ENCODE data around the gene WRNIP1. TPM values are rescaled to one million over a fixed set of nuclear protein-coding genes. Genes with fewer than 3 reads are reported as not detected.

The WRNIP1 gene
- total RNA-seq, 1 experiment from 2014 or later, result 78.8 TPM

DNA sequence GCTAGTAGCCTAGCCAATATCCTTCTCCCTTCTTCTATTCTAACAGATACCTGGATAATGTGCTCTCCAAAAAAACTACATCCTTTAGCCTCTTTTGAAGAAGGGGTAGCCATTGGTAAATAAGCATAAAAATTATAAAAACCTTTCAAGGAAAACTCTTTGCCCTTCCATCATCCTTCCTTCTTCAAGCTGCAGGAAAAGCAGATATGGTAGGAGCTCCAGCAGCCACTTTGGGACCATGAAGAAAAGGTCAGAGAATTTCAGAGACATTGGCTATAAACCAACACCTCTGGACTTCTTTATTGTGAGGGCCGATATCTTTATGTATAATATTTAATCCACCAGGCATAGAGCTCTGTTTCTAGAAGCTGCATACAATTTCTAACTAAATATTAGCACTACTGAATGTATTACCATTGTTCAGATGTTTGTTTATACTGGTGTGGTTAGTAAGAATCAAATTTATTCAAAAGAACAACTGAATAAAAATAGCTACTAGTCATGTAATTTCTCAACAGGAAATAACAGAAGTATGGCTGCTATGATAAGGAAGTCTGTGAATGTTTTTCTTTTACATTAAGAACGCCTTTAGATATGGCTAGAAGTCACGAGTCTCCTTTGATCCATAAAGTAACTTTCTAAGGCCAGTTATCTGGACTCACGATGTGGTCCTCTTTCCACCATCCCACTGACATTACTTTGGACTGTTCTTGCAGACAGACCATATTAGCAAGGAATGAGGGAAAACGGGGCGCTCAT, 46.7 kb upstream of the WRNIP1 start:
- intact Hi-C loops (cut with micrococcal nuclease), result no loop called here
- no peaks in the 10 kb centered on the region for H3K9me3 ChIP-seq (ENCODE audit: control insufficient read depth in 1 of 2, insufficient read depth in 1 of 2, low read depth in 1 of 2, low read length in 2 of 2)
- H3K4me3 ChIP-seq (replicated peaks in 1 of 2; ENCODE audit: low read depth in 1 of 2, low read length in 2 of 2), result no peak overlapping the region
- no TSS peak for BruUV-seq (replicated peaks)
- H3K79me2 ChIP-seq (ENCODE audit: insufficient read depth, low read length), result no peaks in the 10 kb centered on the region
- H3K27ac ChIP-seq (ENCODE audit: low read depth, low read length), result no peak overlapping the region
- H3K36me3 ChIP-seq (ENCODE audit: control insufficient read depth in 1 of 2, insufficient read depth in 2 of 2, low read length in 2 of 2), result no peaks in the 10 kb centered on the region
- H3K9ac ChIP-seq (ENCODE audit: low read length), result no peak overlapping the region
- DNase-seq (ENCODE audit: low read depth, low spot score) (no peak), ATAC-seq (no peak)
- H3K9me2 ChIP-seq (ENCODE audit: insufficient read depth), result no peaks in the 10 kb centered on the region
- H3K4me1 ChIP-seq (ENCODE audit: control insufficient read depth in 1 of 2, insufficient read depth in 2 of 2, low read length in 2 of 2), result peaks cover 0 to 8% of the 10 kb centered on the region in 2 experiments; a peak in 2 of 4 replicates
- ChIA-PET POLR2A (no interaction called here), RAD21 (ENCODE audit: low non-redundant PET in 1 of 2, low total read pairs in 2 of 2, uncharacterized antibody in 2 of 2, unreplicated experiment in 2 of 2) (no interaction called here), CTCF (no interaction called here)
- H3K4me2 ChIP-seq (ENCODE audit: low read length), result no peak overlapping the region
- H4K20me1 ChIP-seq (ENCODE audit: insufficient read depth), result no peaks in the 10 kb centered on the region
- TF ChIP-seq, protein P1, sequence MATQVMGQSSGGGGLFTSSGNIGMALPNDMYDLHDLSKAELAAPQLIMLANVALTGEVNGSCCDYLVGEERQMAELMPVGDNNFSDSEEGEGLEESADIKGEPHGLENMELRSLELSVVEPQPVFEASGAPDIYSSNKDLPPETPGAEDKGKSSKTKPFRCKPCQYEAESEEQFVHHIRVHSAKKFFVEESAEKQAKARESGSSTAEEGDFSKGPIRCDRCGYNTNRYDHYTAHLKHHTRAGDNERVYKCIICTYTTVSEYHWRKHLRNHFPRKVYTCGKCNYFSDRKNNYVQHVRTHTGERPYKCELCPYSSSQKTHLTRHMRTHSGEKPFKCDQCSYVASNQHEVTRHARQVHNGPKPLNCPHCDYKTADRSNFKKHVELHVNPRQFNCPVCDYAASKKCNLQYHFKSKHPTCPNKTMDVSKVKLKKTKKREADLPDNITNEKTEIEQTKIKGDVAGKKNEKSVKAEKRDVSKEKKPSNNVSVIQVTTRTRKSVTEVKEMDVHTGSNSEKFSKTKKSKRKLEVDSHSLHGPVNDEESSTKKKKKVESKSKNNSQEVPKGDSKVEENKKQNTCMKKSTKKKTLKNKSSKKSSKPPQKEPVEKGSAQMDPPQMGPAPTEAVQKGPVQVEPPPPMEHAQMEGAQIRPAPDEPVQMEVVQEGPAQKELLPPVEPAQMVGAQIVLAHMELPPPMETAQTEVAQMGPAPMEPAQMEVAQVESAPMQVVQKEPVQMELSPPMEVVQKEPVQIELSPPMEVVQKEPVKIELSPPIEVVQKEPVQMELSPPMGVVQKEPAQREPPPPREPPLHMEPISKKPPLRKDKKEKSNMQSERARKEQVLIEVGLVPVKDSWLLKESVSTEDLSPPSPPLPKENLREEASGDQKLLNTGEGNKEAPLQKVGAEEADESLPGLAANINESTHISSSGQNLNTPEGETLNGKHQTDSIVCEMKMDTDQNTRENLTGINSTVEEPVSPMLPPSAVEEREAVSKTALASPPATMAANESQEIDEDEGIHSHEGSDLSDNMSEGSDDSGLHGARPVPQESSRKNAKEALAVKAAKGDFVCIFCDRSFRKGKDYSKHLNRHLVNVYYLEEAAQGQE (IDR thresholded peaks at IDR 0.05; ENCODE audit: low read depth), result no peak
- TF ChIP-seq CBX3 (IDR thresholded peaks at IDR 0.05; ENCODE audit: low read depth) (no peak), JUND (IDR thresholded peaks at IDR 0.05) (no peak), CEBPB (IDR thresholded peaks at IDR 0.05; ENCODE audit: low read depth) (no peak), POLR2AphosphoS5 (IDR thresholded peaks at IDR 0.05; ENCODE audit: low read depth, low read length) (no peak), SIN3A (IDR thresholded peaks at IDR 0.05; ENCODE audit: low read depth) (no peak), FOSL1 (IDR thresholded peaks at IDR 0.05; ENCODE audit: low read depth) (no peak), ZNF274 (IDR thresholded peaks at IDR 0.05; ENCODE audit: low read depth, low read length) (no peak), SP1 (IDR thresholded peaks at IDR 0.05; ENCODE audit: low read depth) (no peak), SRF (IDR thresholded peaks at IDR 0.05; ENCODE audit: low read depth) (no peak), EGR1 (IDR thresholded peaks at IDR 0.05; ENCODE audit: low read depth) (no peak), EZH2 (IDR thresholded peaks at IDR 0.05) (no peak), EZH2phosphoT487 (IDR thresholded peaks at IDR 0.05; ENCODE audit: borderline replicate concordance) (no peak), POLR2A (IDR thresholded peaks at IDR 0.05; ENCODE audit: borderline replicate concordance, extremely low read depth, insufficient read depth, insufficient read length) (no peak), YY1 (IDR thresholded peaks at IDR 0.05; ENCODE audit: extremely low read depth, insufficient replicate concordance, low read depth, low read length) (no peak)
- TF ChIP-seq, protein P2, sequence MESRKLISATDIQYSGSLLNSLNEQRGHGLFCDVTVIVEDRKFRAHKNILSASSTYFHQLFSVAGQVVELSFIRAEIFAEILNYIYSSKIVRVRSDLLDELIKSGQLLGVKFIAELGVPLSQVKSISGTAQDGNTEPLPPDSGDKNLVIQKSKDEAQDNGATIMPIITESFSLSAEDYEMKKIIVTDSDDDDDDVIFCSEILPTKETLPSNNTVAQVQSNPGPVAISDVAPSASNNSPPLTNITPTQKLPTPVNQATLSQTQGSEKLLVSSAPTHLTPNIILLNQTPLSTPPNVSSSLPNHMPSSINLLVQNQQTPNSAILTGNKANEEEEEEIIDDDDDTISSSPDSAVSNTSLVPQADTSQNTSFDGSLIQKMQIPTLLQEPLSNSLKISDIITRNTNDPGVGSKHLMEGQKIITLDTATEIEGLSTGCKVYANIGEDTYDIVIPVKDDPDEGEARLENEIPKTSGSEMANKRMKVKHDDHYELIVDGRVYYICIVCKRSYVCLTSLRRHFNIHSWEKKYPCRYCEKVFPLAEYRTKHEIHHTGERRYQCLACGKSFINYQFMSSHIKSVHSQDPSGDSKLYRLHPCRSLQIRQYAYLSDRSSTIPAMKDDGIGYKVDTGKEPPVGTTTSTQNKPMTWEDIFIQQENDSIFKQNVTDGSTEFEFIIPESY (IDR thresholded peaks at IDR 0.05; ENCODE audit: extremely low read depth, insufficient replicate concordance, low read length), result no peak
- TF ChIP-seq, protein P3, sequence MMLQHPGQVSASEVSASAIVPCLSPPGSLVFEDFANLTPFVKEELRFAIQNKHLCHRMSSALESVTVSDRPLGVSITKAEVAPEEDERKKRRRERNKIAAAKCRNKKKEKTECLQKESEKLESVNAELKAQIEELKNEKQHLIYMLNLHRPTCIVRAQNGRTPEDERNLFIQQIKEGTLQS (IDR thresholded peaks at IDR 0.05), result no peak
- TF ChIP-seq, protein P4, sequence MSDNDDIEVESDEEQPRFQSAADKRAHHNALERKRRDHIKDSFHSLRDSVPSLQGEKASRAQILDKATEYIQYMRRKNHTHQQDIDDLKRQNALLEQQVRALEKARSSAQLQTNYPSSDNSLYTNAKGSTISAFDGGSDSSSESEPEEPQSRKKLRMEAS (IDR thresholded peaks at IDR 0.05), result no peak
- no peaks in the 10 kb centered on the region for H3K27me3 ChIP-seq (ENCODE audit: insufficient read depth, low read length)
- no peak overlapping the region for H2AFZ ChIP-seq (ENCODE audit: low read depth, low read length, poor library complexity, severe bottlenecking)

Measured in HCT116 (cell line).